HFFc6 (cell line): ENCODE results near the gene RASAL2. TPM values are rescaled to one million over a fixed set of nuclear protein-coding genes. Genes with fewer than 3 reads are reported as not detected.

ENCODE experiments used
- DNase-seq: peaks from one replicate; pipeline ENCODE4 v3.0.0-alpha.2; 2018
- H3K27ac Mint-ChIP-seq: 2 replicates; pipeline ENCODE4 v1.8.0; 2020; ENCODE audit warnings: mild to moderate bottlenecking, mixed read lengths
- H3K27me3 Mint-ChIP-seq: 2 replicates; pipeline ENCODE4 v1.8.0; 2021; ENCODE audit warnings: mild to moderate bottlenecking, moderate library complexity, mixed read lengths; ENCODE audit not compliant: insufficient read depth
- H3K36me3 Mint-ChIP-seq: 2 replicates; pipeline ENCODE4 v1.8.0; 2021; ENCODE audit warnings: low read depth, mixed read lengths
- H3K4me1 Mint-ChIP-seq: 2 replicates; pipeline ENCODE4 v1.8.0; 2020; ENCODE audit warnings: low read depth, mixed read lengths
- H3K4me3 Mint-ChIP-seq: 2 replicates; pipeline ENCODE4 v1.8.0; 2020; ENCODE audit warnings: mild to moderate bottlenecking, moderate library complexity, mixed read lengths
- H3K9me3 Mint-ChIP-seq: 2 replicates; pipeline ENCODE4 v1.8.0; 2020; ENCODE audit warnings: mild to moderate bottlenecking, mixed read lengths
- total RNA-seq, 6 experiments: library from RNA; stranded (reverse); fragmentation: NEBNext Ultra II Directional; extraction: Animal tissue kit (Norgen Biotek cat#: 25700); gene quantifications; 2 replicates in 1 of 6; 3 replicates in 5 of 6; pipeline ENCODE4 v1.2.3, GENCODE V29; 2021
- TF ChIP-seq, protein P1 (sequence below): fragments of 200-600 bp; sonication (generic); IDR thresholded peaks from 2 replicates; pipeline ENCODE4 v1.5.0; 2021; ENCODE audit warnings: antibody characterized with exemption, mild to moderate bottlenecking

Gene RASAL2
- total RNA-seq, 6 experiments from 2014 or later, result 21.2 to 30.7 (median 24.4) TPM

DNA sequence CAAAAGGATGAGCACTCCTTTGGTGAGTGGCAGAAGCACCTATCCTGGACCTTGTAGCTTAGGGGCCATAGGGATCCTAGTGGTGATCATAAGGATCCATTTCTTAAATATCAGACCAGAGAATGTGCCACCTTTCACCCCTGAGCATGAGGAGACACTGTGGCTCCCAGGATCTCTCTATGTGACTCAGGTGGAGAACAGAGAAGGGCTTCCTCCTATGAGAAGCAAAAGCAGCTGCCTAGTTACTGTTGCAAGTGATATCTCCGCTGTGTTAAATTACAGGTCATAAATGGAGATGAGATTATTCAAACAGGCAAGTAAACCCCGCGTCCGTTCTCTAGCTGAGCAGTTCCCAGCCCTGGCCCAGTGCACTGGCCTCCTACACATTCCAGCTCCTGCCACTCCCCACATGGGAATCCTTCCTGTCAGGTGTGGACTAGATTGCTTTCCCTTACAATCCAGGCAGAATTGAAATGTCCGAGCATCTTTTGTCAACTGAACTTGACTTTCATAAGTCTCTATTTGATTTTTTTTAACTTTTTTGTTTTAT lies 376.6 kb downstream of the RASAL2 start:
- Mint-ChIP-seq H3K4me1 (peaks cover 2% of the 10 kb centered on the region), H3K36me3 (peaks cover 39% of the 10 kb centered on the region), H3K27ac (no peak overlapping the region), H3K4me3 (no peak overlapping the region), H3K27me3 (peaks cover 2% of the 10 kb centered on the region; the same call in 1 of the 2 replicates), H3K9me3 (no peaks in the 10 kb centered on the region)
- no peak for DNase-seq
- TF ChIP-seq, protein P1, sequence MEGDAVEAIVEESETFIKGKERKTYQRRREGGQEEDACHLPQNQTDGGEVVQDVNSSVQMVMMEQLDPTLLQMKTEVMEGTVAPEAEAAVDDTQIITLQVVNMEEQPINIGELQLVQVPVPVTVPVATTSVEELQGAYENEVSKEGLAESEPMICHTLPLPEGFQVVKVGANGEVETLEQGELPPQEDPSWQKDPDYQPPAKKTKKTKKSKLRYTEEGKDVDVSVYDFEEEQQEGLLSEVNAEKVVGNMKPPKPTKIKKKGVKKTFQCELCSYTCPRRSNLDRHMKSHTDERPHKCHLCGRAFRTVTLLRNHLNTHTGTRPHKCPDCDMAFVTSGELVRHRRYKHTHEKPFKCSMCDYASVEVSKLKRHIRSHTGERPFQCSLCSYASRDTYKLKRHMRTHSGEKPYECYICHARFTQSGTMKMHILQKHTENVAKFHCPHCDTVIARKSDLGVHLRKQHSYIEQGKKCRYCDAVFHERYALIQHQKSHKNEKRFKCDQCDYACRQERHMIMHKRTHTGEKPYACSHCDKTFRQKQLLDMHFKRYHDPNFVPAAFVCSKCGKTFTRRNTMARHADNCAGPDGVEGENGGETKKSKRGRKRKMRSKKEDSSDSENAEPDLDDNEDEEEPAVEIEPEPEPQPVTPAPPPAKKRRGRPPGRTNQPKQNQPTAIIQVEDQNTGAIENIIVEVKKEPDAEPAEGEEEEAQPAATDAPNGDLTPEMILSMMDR, result no peak

GRCh38 chr1:178472531-178472930 lies 378.6 kb downstream of the RASAL2 start:
- H3K27ac Mint-ChIP-seq, result no peak overlapping the region
- H3K9me3 Mint-ChIP-seq, result no peaks in the 10 kb centered on the region
- no peak overlapping the region for H3K4me3 Mint-ChIP-seq
- no peaks in the 10 kb centered on the region for H3K4me1 Mint-ChIP-seq
- peaks cover 2% of the 10 kb centered on the region; the same call in 1 of the 2 replicates for H3K27me3 Mint-ChIP-seq
- TF ChIP-seq, protein P1, result no peak
- DNase-seq, result no peak
- H3K36me3 Mint-ChIP-seq, result peaks cover 22% of the 10 kb centered on the region

DNA sequence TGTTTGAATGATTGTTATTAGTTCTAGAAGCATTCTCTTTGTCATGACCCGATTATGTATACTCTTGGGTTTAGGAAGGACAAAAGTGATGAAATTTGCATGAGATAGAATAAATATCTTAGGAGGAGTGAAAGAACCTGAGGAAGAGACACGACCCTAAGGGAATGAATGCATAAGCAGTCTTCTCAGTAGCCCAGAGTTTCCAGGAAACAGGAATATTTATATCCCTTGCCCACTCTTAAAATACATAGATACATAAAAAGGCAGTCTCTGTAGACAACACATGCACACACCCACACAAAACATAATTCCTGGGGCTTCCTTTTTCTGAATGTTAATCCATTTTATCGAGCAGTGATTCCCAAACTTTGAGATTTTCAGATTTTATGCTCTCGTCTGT lies 383.5 kb downstream of the RASAL2 start:
- H3K27ac Mint-ChIP-seq, result no peak overlapping the region
- peaks cover 16% of the 10 kb centered on the region; the same call in 1 of the 2 replicates for H3K36me3 Mint-ChIP-seq
- no peak overlapping the region for H3K4me3 Mint-ChIP-seq
- no peaks in the 10 kb centered on the region for H3K4me1 Mint-ChIP-seq
- TF ChIP-seq, protein P1, result no peak
- DNase-seq, result no peak
- no peaks in the 10 kb centered on the region for H3K9me3 Mint-ChIP-seq
- peaks cover 2% of the 10 kb centered on the region; the same call in 1 of the 2 replicates for H3K27me3 Mint-ChIP-seq

DNA sequence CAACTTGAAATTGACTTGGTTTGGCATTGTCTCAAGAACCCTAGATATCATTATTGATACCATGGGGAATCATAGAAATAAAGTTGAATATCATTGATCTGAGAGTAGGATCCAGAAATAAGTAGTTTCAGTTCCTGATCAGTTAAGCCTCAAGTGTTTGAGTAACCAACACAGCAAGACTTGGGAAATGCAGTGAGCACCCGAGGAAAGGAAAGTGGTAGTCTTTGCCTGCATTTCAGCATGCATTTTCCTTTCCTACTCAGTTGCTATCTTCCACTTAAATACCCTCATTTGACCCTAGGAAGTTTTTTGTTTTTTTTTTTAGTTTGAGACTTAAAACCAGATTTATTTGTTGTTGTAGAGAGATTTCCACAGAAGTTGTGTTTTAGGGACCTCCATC lies 383.9 kb downstream of the RASAL2 start:
- Mint-ChIP-seq H3K4me1 (no peaks in the 10 kb centered on the region), H3K36me3 (peaks cover 11% of the 10 kb centered on the region; the same call in 1 of the 2 replicates), H3K4me3 (no peak overlapping the region), H3K9me3 (no peaks in the 10 kb centered on the region), H3K27me3 (peaks cover under 1% of the 10 kb centered on the region; the same call in 1 of the 2 replicates), H3K27ac (no peak overlapping the region)
- DNase-seq, result no peak
- TF ChIP-seq, protein P1, result no peak

DNA sequence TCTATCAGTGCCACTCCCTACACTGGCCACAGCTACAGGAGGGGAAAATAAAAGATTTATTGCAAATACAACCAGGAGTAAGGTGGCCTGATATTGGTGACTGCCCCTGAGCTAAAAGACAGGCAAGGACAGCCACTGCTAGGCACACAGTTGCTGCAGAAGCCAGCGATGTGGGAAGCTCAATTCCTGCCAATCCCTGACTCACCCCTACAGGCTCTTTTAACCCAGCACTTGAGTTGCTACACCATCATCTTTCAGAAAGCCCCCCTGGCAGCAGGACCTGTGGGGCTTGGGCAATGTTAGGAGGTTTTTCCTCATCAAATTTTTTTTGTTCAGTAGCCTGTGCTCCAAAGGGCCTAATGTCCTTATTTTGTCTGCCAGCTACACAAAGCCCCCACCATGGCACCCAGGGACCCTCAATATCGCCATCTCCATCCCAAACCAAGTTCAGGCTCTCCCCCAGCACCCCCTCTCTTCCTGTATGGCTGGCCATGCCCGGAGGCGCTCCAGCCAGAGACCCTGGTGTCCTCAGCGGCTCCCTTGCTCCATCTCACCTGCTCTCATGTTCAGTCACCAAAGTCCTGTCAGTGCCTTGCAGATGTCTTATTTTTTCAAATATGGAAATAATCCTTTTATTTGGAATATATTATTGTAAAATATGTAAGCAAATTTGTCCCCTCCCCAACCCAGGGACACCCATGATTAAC lies 389.5 kb downstream of the RASAL2 start:
- no peak for DNase-seq
- H3K27ac Mint-ChIP-seq, result no peak overlapping the region
- TF ChIP-seq, protein P1, result no peak

More for the DNA sequence above, 389.5 kb downstream of the RASAL2 start:
- Mint-ChIP-seq H3K9me3 (no peaks in the 10 kb centered on the region), H3K4me1 (peaks cover 6% of the 10 kb centered on the region; the same call in 1 of the 2 replicates), H3K4me3 (no peak overlapping the region), H3K27me3 (peaks cover 4% of the 10 kb centered on the region), H3K36me3 (no peaks in the 10 kb centered on the region)
